T follicular helper cell (primary cell): Measurements from ENCODE around the gene SEC22C.
"Not testable (repeated sequence)": the region's sequence is repeated elsewhere in the genome, so short reads cannot be mapped to it uniquely, and the experiment has no call there.

Experiments
- DNase-seq: peaks from one replicate; pipeline ENCODE4 v3.0.0-alpha.2; 2020; ENCODE audit warnings: low read depth
- total RNA-seq, 2 experiments: gene quantifications; one replicate each; lab custom pipeline; 2026; lab: John Stamatoyannopoulos, UW

SEC22C gene
- 67.5 to 133 reads per million in 2 experiments for total RNA-seq

DNA sequence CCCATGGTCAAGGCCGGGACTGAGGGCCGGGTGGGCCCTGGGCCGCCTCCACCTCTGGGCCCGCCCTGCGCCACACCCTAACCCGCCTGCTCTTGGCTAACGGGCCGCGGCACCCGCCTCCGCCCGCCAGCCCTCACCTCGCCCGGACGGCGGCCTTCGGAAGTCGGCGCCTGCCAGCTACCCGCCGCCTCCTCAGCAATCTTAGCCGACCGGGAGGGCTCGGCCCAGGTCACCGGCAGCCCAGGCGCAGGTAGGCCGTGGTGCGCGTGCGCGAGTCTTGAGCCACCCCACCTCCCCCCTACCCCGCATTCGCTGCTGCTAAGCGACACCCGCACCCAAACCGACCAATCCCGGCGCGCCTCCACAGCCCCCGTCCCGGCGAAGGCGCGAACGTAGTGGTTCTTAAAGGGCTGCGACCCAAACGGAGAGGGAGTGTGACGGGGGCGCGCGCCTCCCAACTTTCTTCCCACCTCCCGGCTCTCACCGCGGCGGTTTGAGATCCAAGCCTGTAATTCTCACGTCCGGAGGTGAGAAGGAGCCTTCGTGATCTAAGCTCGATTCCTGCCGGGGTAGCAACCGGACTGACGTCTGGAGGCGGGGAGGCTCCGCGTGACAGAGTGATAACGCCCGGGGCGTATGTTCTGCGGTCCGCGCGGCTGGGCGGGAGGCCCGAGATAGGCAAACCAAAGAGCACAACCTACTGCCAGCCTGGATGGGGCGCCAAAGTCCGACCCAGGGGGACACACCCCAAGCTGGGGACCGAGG is at the start of gene SEC22C:
Gene SEC22C, minus strand, starts transcription at position 259 of the 765 bp plus-strand sequence. CDS start 12,921 bp downstream, outside the sequence.
- DNase-seq: peak; percentile 90

- no peak for DNase-seq
Observed at GRCh38 chr3:42613462-42613861, 31.7 kb upstream of the SEC22C start.

GRCh38 chr3:42612928-42613327 is 31.2 kb upstream of the SEC22C start:
- no peak for DNase-seq

DNA sequence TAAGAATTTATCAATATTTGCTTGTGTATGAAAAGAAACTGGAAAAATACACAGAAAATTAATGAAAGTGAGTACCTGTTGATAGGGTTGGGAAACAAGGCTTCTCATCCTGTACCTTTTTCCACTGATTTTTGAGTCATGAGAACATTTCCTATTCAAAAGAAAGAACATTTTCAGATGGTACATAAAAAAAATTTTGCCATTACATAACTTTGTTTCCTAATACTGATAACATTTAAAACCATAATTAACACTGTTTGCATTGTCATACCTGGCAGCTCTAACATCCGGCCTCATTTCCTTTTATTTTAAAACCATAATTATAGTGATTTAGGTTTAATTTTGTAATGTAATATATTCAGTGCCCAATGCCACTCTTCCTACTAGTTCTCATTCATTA is 30.4 kb upstream of the SEC22C start:
- DNase-seq: no peak

DNA sequence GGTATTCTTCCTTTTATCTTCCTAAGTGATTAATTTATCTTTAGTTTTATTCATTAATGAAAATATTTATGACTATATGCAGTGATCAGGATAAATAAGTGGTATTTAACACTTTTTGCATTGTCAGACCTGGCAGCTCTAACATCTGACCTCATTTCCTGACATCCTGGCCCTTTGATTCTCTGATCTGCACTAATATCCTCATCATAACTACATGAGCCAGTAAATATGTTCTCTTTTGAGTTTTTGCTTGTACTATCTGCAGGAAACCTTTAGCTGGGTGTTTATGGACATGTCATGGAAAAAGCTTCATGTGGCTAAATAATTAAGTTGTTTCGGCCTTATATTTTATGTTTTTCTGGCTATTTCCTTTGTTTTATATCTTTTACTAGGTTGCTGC is 29.2 kb upstream of the SEC22C start:
- DNase-seq: no peak

DNA sequence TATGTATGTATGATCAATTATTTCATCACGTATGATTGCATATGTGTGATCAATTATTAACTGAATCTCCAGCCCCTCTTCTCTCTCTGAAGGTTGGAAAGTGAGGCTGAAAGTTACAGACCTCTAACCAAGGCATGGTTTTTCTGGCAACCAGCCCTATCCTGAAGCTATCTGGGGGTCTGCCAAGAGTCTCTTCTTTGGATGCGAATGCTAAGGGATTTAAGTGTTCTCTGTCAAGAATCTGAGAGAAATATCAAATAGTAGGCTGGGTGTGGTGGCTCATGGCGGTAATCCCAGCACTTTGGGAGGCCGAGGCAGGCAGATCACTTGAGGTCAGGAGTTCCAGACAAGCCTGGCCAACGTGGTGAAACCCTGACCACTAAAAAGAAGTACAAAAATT is 26.8 kb upstream of the SEC22C start:
- DNase-seq: no peak

GRCh38 chr3:42605546-42606173 is 23.9 kb upstream of the SEC22C start:
- DNase-seq: no peak

DNA sequence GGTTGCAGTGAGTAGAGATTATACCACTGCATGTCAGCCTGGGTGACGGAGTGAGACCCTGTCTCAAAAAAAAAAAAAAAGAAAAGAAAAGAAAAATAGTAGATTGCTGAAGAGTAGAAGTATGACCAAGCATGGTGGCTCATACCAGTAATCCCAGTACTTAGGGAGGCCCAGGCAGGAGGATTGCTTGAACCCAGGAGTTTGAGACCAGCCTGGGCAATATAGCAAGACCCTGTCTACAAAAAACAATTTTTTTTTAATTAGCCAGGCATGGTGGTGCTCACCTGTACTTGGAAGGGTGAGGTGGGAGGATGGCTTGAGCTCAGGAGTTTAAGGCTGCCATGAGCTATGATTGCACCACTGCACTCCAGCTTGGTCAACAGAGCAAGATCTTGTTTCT is 21.2 kb upstream of the SEC22C start:
- no peak for DNase-seq

GRCh38 chr3:42601896-42602581 is 20.3 kb upstream of the SEC22C start:
- no peak for DNase-seq

- DNase-seq: no peak
Observed at GRCh38 chr3:42600958-42601675, 19.4 kb upstream of the SEC22C start.

DNA sequence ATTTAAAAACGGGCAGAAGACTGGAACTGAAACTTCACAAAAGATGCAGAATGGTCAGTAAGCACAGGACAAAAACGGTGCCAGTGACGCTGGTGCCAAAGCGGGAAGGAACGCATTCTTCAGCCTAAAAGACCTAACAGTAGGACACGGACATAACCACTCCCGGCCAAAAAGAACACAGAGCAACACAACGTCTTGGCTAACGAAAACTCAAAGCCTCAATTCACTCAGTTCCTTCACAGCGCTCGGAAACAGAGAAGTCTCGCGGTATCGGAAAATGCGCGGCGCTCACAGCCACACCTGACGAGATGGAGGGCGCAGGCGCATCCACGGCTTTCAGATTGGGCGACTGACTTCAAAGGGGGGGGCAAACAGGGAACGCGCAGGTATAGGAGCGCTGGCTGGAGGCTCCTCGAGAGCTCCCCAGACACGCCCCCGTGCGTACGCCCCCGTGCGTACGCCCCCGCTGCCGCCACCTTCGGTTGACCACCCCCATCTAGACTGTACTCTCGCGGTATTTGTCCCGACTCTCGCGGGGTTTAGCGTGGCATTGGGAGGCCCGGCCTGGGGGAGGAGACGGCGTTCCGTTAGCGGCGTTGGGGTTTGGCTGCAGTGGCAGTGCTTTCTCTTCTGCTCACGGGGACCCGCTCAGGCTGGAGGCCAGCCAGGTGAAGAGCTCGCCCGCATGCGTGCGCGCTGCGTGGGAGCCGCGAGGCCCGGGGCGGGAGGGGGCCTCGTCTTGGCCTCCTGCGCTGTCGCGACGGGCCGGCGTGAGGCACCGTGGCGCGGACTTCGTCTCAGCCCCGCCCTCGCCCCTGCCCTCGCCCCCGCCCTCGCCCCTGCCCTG is 18.6 kb upstream of the SEC22C start, which contains the start of gene NKTR:
Gene NKTR, plus strand, starts transcription at position 576 of the 847 bp plus-strand sequence. CDS start 321 bp downstream, outside the sequence.
- peak; percentile 100 for DNase-seq

GRCh38 chr3:42597098-42597497 is 15.3 kb upstream of the SEC22C start:
- not testable (repeated sequence) for DNase-seq

DNA sequence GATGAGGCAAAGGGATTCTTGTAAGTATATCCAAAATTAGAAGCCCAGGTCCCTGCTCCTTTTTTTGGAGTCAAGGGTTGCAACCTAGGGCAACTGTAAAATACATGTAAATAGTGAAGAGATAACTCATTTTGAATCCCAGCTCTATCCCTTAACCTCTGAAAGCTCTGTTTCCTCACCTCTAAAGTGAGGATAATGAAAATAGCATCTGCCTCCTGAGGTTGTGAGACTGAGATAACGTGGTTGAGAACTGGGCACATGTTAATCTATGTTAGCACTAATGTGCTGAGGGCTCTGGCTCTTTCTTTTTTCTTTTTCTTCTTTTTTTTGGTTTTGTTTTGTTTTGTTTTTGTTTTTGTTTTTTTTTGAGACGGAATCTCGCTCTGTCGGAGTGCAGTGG is 13.9 kb upstream of the SEC22C start:
- no peak for DNase-seq

GRCh38 chr3:42593635-42594034 is 11.9 kb upstream of the SEC22C start:
- no peak for DNase-seq

DNA sequence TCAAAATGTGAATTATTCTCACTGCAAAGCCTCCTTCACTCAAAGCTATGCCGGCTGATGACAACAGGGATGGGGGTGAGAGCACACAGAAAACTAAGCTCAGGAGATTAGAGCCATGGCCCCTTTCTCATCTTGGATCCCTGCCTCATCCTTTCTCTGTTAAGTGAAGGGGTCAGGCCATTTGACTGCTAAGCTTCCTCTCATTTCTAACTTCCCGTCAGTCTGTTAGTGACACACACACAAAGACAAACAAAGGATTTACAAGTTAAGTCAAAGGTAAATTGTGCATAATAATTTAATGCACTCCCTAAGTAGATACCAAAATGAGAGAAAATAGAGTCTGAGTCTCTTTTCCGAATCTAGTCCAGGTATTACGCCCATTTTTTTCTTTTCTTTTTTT is 10.0 kb upstream of the SEC22C start:
- DNase-seq: no peak

- DNase-seq: no peak
Observed at GRCh38 chr3:42590989-42591756, 9.4 kb upstream of the SEC22C start.

DNA sequence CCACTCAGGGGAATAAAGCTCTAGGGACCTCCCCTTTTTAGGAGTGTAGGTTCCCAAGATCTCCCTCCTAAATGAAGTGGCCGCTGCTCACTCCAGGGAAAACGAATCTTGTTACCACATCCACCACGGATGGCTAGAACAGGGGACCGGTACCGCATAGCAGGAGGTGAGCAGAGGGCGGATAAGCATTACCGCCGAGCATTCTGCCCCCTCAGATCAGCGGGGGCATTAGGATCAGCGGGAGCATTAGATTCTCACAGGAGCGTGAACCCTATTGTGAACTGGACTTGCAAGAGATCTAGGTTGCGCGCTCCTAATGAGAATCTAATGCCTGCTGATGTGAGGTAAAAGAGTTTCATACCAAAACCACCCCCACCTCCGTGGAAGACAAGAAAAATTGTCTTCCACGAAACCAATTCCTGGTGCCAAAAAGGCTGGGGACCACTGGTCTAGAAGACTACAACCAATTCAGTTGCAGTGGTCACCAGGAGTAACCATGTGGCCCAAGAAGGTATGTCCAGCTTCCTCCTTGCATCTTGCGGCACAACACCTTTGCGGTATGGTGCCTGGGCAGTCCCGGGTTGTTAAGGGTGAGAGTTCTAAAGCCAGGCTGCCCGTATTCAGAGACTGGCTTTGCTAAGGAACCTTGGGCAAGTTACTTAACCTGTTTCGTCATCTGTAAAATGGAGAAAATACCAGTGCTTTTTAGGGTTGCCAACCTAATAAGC is 7.8 kb upstream of the SEC22C start:
- DNase-seq: no peak

- DNase-seq: no peak
Observed at GRCh38 chr3:42588625-42589024, 6.9 kb upstream of the SEC22C start.

DNA sequence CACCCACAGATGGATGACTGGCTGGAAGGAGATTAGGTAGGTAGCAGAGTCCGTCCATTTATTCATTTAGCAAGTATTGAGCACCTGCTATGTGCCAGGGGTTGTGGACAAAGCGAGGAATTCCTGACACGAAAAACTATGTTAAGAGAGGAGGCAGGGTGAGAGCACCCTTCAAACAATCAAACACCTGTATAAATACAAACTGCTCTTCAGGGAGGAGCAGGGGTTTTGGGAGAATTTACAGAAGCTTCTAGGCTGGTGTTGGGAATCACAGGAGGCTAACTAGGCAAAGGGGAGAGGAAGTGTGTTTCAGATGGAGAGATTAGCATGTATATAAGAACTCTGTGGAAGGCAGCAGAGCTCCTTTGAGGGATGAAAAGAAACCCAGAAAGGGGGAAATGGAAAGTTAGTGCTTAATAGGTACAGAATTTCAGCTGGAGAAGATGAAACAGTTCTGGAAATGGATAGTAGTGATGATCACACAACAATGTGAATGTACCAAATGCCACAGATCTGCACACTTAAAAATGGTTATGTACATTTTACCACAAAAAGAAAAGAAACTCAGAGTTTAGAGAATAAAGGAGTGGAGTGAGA is 805 bp upstream of the SEC22C start:
- no peak for DNase-seq
